SH-SY5Y (cell line): Measurements from ENCODE around the gene HPS3.

Source experiments
- GATA2 ChIP-seq: IDR thresholded peaks from 2 replicates; pipeline ENCODE4 v1.6.1; 2011; ENCODE audit warnings: mild to moderate bottlenecking, low read depth, low read length
- GATA3 ChIP-seq: IDR thresholded peaks from 2 replicates; pipeline ENCODE4 v1.6.1; 2011; ENCODE audit warnings: low read depth, mild to moderate bottlenecking, low read length, moderate library complexity

- TF ChIP-seq GATA2: no peak
- no peak for TF ChIP-seq GATA3
Observed at GRCh38 chr3:149217347-149217746, 87.9 kb downstream of the HPS3 start.
